ENCODE results near the gene RFLNA.

DNA sequence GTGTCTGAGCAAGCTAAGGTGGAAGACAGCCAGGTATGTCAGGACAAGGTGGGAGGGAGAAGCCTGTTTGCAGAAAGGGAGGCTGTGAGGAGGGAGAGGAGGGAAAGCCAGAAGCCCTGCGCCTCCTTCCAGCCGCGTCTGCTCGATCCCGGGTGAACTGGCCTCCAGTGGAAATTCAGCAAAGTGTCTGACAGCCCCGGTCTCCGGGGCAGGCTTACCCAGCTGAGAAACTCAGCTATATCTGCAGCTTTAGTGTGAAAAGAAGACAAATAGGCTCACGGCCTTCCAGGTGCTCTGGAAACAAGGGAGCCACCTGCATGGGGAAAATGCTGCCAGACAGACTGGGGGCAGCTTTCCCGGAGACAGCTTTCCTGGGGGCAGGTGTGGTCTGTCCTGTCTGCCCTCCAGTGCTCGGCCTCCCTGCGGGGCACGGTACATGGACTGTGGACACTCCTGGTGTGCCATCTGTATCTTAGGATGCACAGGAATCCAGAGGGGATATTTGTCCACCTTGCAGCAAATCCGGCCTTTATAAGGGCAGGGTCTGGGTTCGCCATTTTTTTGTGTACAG is 6.3 kb downstream of the RFLNA start:
- TF ChIP-seq CTCF (IDR thresholded peaks at IDR 0.05) (no peak), POLR2A (IDR thresholded peaks at IDR 0.05) (no peak)

All from prostate gland (tissue), 2 donors.